Thyroid gland (tissue), 4 donors: ENCODE measurements around the gene UBE2D3. TPM values are rescaled to one million over a fixed set of nuclear protein-coding genes. Genes with fewer than 3 reads are reported as not detected.

Experiments
- DNase-seq, 2 donors: peaks; one replicate each; pipeline ENCODE4 v3.0.0-alpha.2; 2019
- H3K27ac ChIP-seq, 3 donors: fragments of 200-600 bp; sonication (generic); 1 replicate in 2 of 3; 2 replicates in 1 of 3; pipeline ENCODE4 v1.5.1; 2016 to 2019; ENCODE audit warnings: mild to moderate bottlenecking in 1 of 3, moderate library complexity in 1 of 3
- H3K27me3 ChIP-seq: fragments of 200-600 bp; sonication (generic); one replicate; pipeline ENCODE4 v1.5.1; 2019
- H3K36me3 ChIP-seq, 2 donors: fragments of 200-600 bp; sonication (generic); one replicate each; pipeline ENCODE4 v1.5.1; 2016 to 2019
- H3K4me1 ChIP-seq, 2 donors: fragments of 200-600 bp; sonication (generic); one replicate each; pipeline ENCODE4 v1.5.1; 2017 to 2019
- H3K4me3 ChIP-seq, 3 donors: fragments of 200-600 bp; sonication (generic); replicated peaks in 1 of 3; 1 replicate in 2 of 3; 2 replicates in 1 of 3; pipeline ENCODE4 v1.5.1; 2016; ENCODE audit warnings: mild to moderate bottlenecking in 1 of 3
- H3K9me3 ChIP-seq: fragments of 200-600 bp; sonication (generic); one replicate; pipeline ENCODE4 v1.5.1; 2017
- CTCF ChIP-seq, 6 experiments: fragments of 200-600 bp in 3 of 6; fragments of 450-650 bp in 3 of 6; sonication (generic) in 3 of 6; IDR thresholded peaks; one replicate each; pipeline ENCODE4 v1.5.1; 2016 to 2019; ENCODE audit warnings: antibody characterized with exemption in 6 of 6, mild to moderate bottlenecking in 2 of 6, inconsistent platforms in 1 of 6, moderate library complexity in 1 of 6
- POLR2A ChIP-seq, 2 donors: fragments of 450-650 bp; IDR thresholded peaks; one replicate each; pipeline ENCODE4 v1.6.1; 2017; ENCODE audit warnings: antibody characterized with exemption in 2 of 2, mild to moderate bottlenecking in 2 of 2, moderate library complexity in 1 of 2
- WGBS, 2 donors: methylation state at CpG; one replicate each; pipeline ENCODE4 v1.1.5; 2017; 5-methylcytosine and 5-hydroxymethylcytosine counted together
- intact Hi-C: fragments of 100-400 bp; cut with DNase I; formaldehyde crosslinking; loops from one replicate; pipeline ENCODE4 v1.15.1; 2023
- total RNA-seq, 4 donors: library from RNA; depleted of rRNA; stranded (reverse); fragments of >200 nt; gene quantifications; one replicate each; pipeline ENCODE4 v1.2.3, GENCODE V29; 2016

The UBE2D3 gene
- total RNA-seq = 100 to 1,000 TPM; 379 to 633 (median 495) TPM

- peak; percentile 93 for DNase-seq
- 1 to 2% methylated on average over 25 to 37 of the region's 73 CpGs for WGBS, 2 donors
- Histone ChIP-seq H3K4me3 (peak within 1 kb of the TSS; percentile 89 to 99 (median 96)), H3K27ac (peak within 1 kb of the TSS; percentile 100), H3K36me3 (no peaks in the 10 kb centered on the region), H3K9me3 (no peaks in the 10 kb centered on the region), H3K27me3 (no peaks in the 10 kb centered on the region), H3K4me1 (peaks cover 25 to 33% of the 10 kb centered on the region in 2 donors)
- peak; percentile 85 to 92 for TF ChIP-seq POLR2A (IDR thresholded peaks at IDR 0.05)
- TF ChIP-seq CTCF (IDR thresholded peaks at IDR 0.05) = peak in 1 of 6 experiments; percentile 8
- intact Hi-C loops = loop anchor here (5.0 kb wide), 1 partner anchor 40 kb away; the partner anchor contains the start of gene CISD2
Observed at GRCh38 chr4:102826890-102827673, at the start of gene UBE2D3. UBE2D3 (minus strand) TSS chr4:102827551; CDS start chr4:102826508, 1,043 bp downstream.

GRCh38 chr4:102871772-102872171 is 44.4 kb upstream of the UBE2D3 start:
- H3K4me3 ChIP-seq = no peak overlapping the region
- H3K9me3 ChIP-seq = no peaks in the 10 kb centered on the region
- intact Hi-C loops = no loop called here
- H3K27me3 ChIP-seq = no peaks in the 10 kb centered on the region
- TF ChIP-seq POLR2A (IDR thresholded peaks at IDR 0.05) (no peak), CTCF (IDR thresholded peaks at IDR 0.05) (no peak)
- 88 to 90% methylated on average over 2 of the region's 2 CpGs for WGBS, 2 donors
- H3K27ac ChIP-seq = no peak overlapping the region
- no peaks in the 10 kb centered on the region for H3K36me3 ChIP-seq
- DNase-seq = no peak
- H3K4me1 ChIP-seq = peaks cover 7 to 12% of the 10 kb centered on the region in 2 donors

GRCh38 chr4:102869569-102870197 is 42.3 kb upstream of the UBE2D3 start:
- no peaks in the 10 kb centered on the region for H3K36me3 ChIP-seq
- no peaks in the 10 kb centered on the region for H3K9me3 ChIP-seq
- peak overlapping the region; percentile 76 to 89 (median 84) for H3K27ac ChIP-seq
- H3K4me1 ChIP-seq = peaks cover 7 to 12% of the 10 kb centered on the region in 2 donors
- no peaks in the 10 kb centered on the region for H3K27me3 ChIP-seq
- 11 to 14% methylated on average over 19 of the region's 19 CpGs for WGBS, 2 donors
- H3K4me3 ChIP-seq = peak overlapping the region; percentile 42 to 91 (median 70)
- peak in 1 of 2 donors; percentile 13 for DNase-seq
- intact Hi-C loops = loop anchor here (5.0 kb wide), 1 partner anchor 42 kb away; the partner anchor contains the start of gene UBE2D3
- TF ChIP-seq CTCF (IDR thresholded peaks at IDR 0.05) (no peak), POLR2A (IDR thresholded peaks at IDR 0.05) (no peak)

- TF ChIP-seq CTCF (IDR thresholded peaks at IDR 0.05) (no peak), POLR2A (IDR thresholded peaks at IDR 0.05) (peak; percentile 3 to 88)
- 0% methylated on average over 13 to 33 of the region's 71 CpGs for WGBS, 2 donors
- no peaks in the 10 kb centered on the region for H3K9me3 ChIP-seq
- peak within 1 kb of the TSS; percentile 76 to 89 (median 84) for H3K27ac ChIP-seq
- no peaks in the 10 kb centered on the region for H3K36me3 ChIP-seq
- no peaks in the 10 kb centered on the region for H3K27me3 ChIP-seq
- peak; percentile 91 to 93 for DNase-seq
- peak within 1 kb of the TSS; percentile 42 to 91 (median 70) for H3K4me3 ChIP-seq
- peaks cover 7 to 12% of the 10 kb centered on the region in 2 donors for H3K4me1 ChIP-seq
- intact Hi-C loops = loop anchor here (5.0 kb wide), 1 partner anchor 42 kb away; the partner anchor contains the start of gene UBE2D3
Observed at GRCh38 chr4:102868781-102869568, 41.6 kb upstream of the UBE2D3 start, which contains the start of gene CISD2. CISD2 (plus strand) TSS chr4:102868992; CDS start chr4:102869085, 93 bp downstream.
